BLaER1 treated with 17β-estradiol and CSF1 and Interleukin-3, amounts not matched to agents 10 nM and 100 nM (cell line): ENCODE measurements around the gene SPPL2B.

ENCODE experiments used
- H3K27ac ChIP-seq, 11 experiments: shearing (Covaris generic); formaldehyde crosslinking; 2 replicates each; pipeline ENCODE4 v1.8.1; 2022
- H3K27me3 ChIP-seq, 11 experiments: shearing (Covaris generic); formaldehyde crosslinking; 2 replicates each; pipeline ENCODE4 v1.8.1; 2022
- H3K36me3 ChIP-seq, 11 experiments: shearing (Covaris generic); formaldehyde crosslinking; 2 replicates each; pipeline ENCODE4 v1.8.1; 2022
- H3K4me1 ChIP-seq, 10 experiments: shearing (Covaris generic); formaldehyde crosslinking; 2 replicates each; pipeline ENCODE4 v1.8.1; 2022
- H3K4me2 ChIP-seq, 11 experiments: shearing (Covaris generic); formaldehyde crosslinking; 2 replicates each; pipeline ENCODE4 v1.8.1; 2022
- H3K4me3 ChIP-seq, 10 experiments: shearing (Covaris generic); formaldehyde crosslinking; 2 replicates each; pipeline ENCODE4 v1.8.1; 2022
- H3K9ac ChIP-seq, 11 experiments: shearing (Covaris generic); formaldehyde crosslinking; 2 replicates each; pipeline ENCODE4 v1.8.1; 2022
- H3K9me3 ChIP-seq, 11 experiments: shearing (Covaris generic); formaldehyde crosslinking; replicated peaks in 1 of 11; 2 replicates each; pipeline ENCODE4 v1.8.1; 2022
- H4K20me1 ChIP-seq, 11 experiments: shearing (Covaris generic); formaldehyde crosslinking; 2 replicates each; pipeline ENCODE4 v1.8.1; 2022
- Cebpa-rat ChIP-seq, 11 experiments: shearing (Covaris generic); IDR thresholded peaks; 2 replicates each; pipeline ENCODE4 v1.8.1; 2022

The SPPL2B gene

GRCh38 chr19:2286402-2287140 lies 41.9 kb upstream of the SPPL2B start:
- Histone ChIP-seq H3K4me1 (peaks cover 58 to 93% (median 82%) of the 10 kb centered on the region in 10 experiments), H3K9ac (peak overlapping the region in 7 of 11 experiments; percentile 1 to 56 (median 21); a peak in 9 of 22 replicates), H3K4me3 (no peak overlapping the region), H3K27me3 (peaks cover 0 to 26% (median 0%) of the 10 kb centered on the region in 11 experiments; a peak in 4 of 22 replicates), H3K27ac (peak overlapping the region in 7 of 11 experiments; percentile 21 to 99 (median 53); a peak in 11 of 22 replicates), H4K20me1 (peaks cover 3 to 76% (median 10%) of the 10 kb centered on the region in 11 experiments; a peak in 18 of 22 replicates), H3K4me2 (peak overlapping the region; percentile 24 to 100 (median 98)), H3K36me3 (peaks cover 0 to 11% (median 2%) of the 10 kb centered on the region in 11 experiments; a peak in 10 of 22 replicates), H3K9me3 (no peaks in the 10 kb centered on the region)
- no peak for TF ChIP-seq Cebpa-rat (IDR thresholded peaks at IDR 0.05)

GRCh38 chr19:2287585-2288337 lies 40.7 kb upstream of the SPPL2B start:
- peaks cover 0 to 30% (median 0%) of the 10 kb centered on the region in 11 experiments; a peak in 4 of 22 replicates for H3K27me3 ChIP-seq
- H3K27ac ChIP-seq: peak overlapping the region in 9 of 11 experiments; percentile 94 to 99 (median 97); a peak in 19 of 22 replicates
- peaks cover 58 to 93% (median 82%) of the 10 kb centered on the region in 10 experiments for H3K4me1 ChIP-seq
- H3K9ac ChIP-seq: peak overlapping the region in 9 of 11 experiments; percentile 89 to 94 (median 92); a peak in 18 of 22 replicates
- H4K20me1 ChIP-seq: peaks cover 11 to 76% (median 22%) of the 10 kb centered on the region in 11 experiments; a peak in 18 of 22 replicates
- no peak for TF ChIP-seq Cebpa-rat (IDR thresholded peaks at IDR 0.05)
- peak overlapping the region; percentile 95 to 100 (median 98) for H3K4me2 ChIP-seq
- no peaks in the 10 kb centered on the region for H3K9me3 ChIP-seq
- peak overlapping the region in 7 of 10 experiments; percentile 3 to 86 (median 39); a peak in 9 of 20 replicates for H3K4me3 ChIP-seq
- H3K36me3 ChIP-seq: peaks cover 0 to 23% (median 13%) of the 10 kb centered on the region in 11 experiments; a peak in 15 of 22 replicates

GRCh38 chr19:2288338-2288817 lies 40.1 kb upstream of the SPPL2B start:
- peak overlapping the region in 7 of 10 experiments; percentile 12 to 87 (median 84); a peak in 6 of 20 replicates for H3K4me3 ChIP-seq
- no peaks in the 10 kb centered on the region for H3K9me3 ChIP-seq
- peaks cover 0 to 29% (median 18%) of the 10 kb centered on the region in 11 experiments; a peak in 15 of 22 replicates for H3K36me3 ChIP-seq
- peaks cover 11 to 76% (median 28%) of the 10 kb centered on the region in 11 experiments; a peak in 18 of 22 replicates for H4K20me1 ChIP-seq
- H3K4me2 ChIP-seq: peak overlapping the region; percentile 95 to 100 (median 98)
- H3K4me1 ChIP-seq: peaks cover 60 to 93% (median 83%) of the 10 kb centered on the region in 10 experiments
- H3K27me3 ChIP-seq: peaks cover 0 to 30% (median 0%) of the 10 kb centered on the region in 11 experiments; a peak in 4 of 22 replicates
- H3K9ac ChIP-seq: peak overlapping the region; percentile 83 to 94 (median 91); a peak in 19 of 22 replicates
- no peak for TF ChIP-seq Cebpa-rat (IDR thresholded peaks at IDR 0.05)
- peak overlapping the region; percentile 66 to 99 (median 97); a peak in 21 of 22 replicates for H3K27ac ChIP-seq

- Histone ChIP-seq H3K9ac (peak overlapping the region; percentile 83 to 94 (median 91); a peak in 21 of 22 replicates), H3K4me1 (peaks cover 66 to 93% (median 85%) of the 10 kb centered on the region in 10 experiments), H3K27me3 (peaks cover 0 to 33% (median 0%) of the 10 kb centered on the region in 11 experiments; a peak in 4 of 22 replicates), H3K9me3 (no peaks in the 10 kb centered on the region), H3K27ac (peak overlapping the region; percentile 66 to 99 (median 97); a peak in 21 of 22 replicates), H3K36me3 (peaks cover 0 to 36% (median 18%) of the 10 kb centered on the region in 11 experiments; a peak in 15 of 22 replicates), H3K4me3 (peak overlapping the region; percentile 65 to 87 (median 80)), H4K20me1 (peaks cover 11 to 77% (median 35%) of the 10 kb centered on the region in 11 experiments; a peak in 19 of 22 replicates), H3K4me2 (peak overlapping the region; percentile 95 to 100 (median 98))
- no peak for TF ChIP-seq Cebpa-rat (IDR thresholded peaks at IDR 0.05)
These were observed 39.4 kb upstream of the SPPL2B start for GRCh38 chr19:2288818-2289713.

- peak overlapping the region; percentile 83 to 94 (median 91) for H3K9ac ChIP-seq
- peak overlapping the region; percentile 65 to 87 (median 80) for H3K4me3 ChIP-seq
- H3K9me3 ChIP-seq: no peaks in the 10 kb centered on the region
- peak overlapping the region; percentile 66 to 99 (median 97); a peak in 21 of 22 replicates for H3K27ac ChIP-seq
- peaks cover 0 to 40% (median 20%) of the 10 kb centered on the region in 11 experiments; a peak in 15 of 22 replicates for H3K36me3 ChIP-seq
- peaks cover 0 to 34% (median 0%) of the 10 kb centered on the region in 11 experiments; a peak in 4 of 22 replicates for H3K27me3 ChIP-seq
- peaks cover 74 to 97% (median 89%) of the 10 kb centered on the region in 10 experiments for H3K4me1 ChIP-seq
- TF ChIP-seq Cebpa-rat (IDR thresholded peaks at IDR 0.05): peak in 3 of 11 experiments; percentile 7 to 53 (median 38); a peak in 2 of 22 replicates
- H4K20me1 ChIP-seq: peaks cover 11 to 83% (median 43%) of the 10 kb centered on the region in 11 experiments; a peak in 19 of 22 replicates
- H3K4me2 ChIP-seq: peak overlapping the region; percentile 95 to 100 (median 98)
These were observed 38.6 kb upstream of the SPPL2B start for GRCh38 chr19:2289714-2290435.

GRCh38 chr19:2290441-2291184 lies 37.9 kb upstream of the SPPL2B start:
- Histone ChIP-seq H3K36me3 (peaks cover 0 to 48% (median 26%) of the 10 kb centered on the region in 11 experiments; a peak in 17 of 22 replicates), H3K9me3 (no peaks in the 10 kb centered on the region), H3K4me3 (peak overlapping the region; percentile 65 to 87 (median 80)), H3K27ac (peak overlapping the region; percentile 61 to 99 (median 97); a peak in 21 of 22 replicates), H3K27me3 (peaks cover 0 to 34% (median 0%) of the 10 kb centered on the region in 11 experiments; a peak in 4 of 22 replicates), H3K4me2 (peak overlapping the region; percentile 95 to 100 (median 98)), H4K20me1 (peaks cover 11 to 83% (median 50%) of the 10 kb centered on the region in 11 experiments; a peak in 19 of 22 replicates), H3K4me1 (peaks cover 80 to 97% (median 89%) of the 10 kb centered on the region in 10 experiments), H3K9ac (peak overlapping the region; percentile 83 to 94 (median 91))
- TF ChIP-seq Cebpa-rat (IDR thresholded peaks at IDR 0.05): no peak
